ENCODE measurements around the gene FMNL3.
"Not testable (repeated sequence)": the region's sequence is repeated elsewhere in the genome, so short reads cannot be mapped to it uniquely, and the experiment has no call there.

The FMNL3 gene

GRCh38 chr12:49707128-49707811, at the start of gene FMNL3:
Gene FMNL3, minus strand, starts transcription at chr12:49707405. Its CDS starts 225 bp downstream, at chr12:49707180.
- peak; percentile 93 for DNase-seq (ENCODE audit: low spot score)

- no peak for DNase-seq (ENCODE audit: low spot score)
Observed at GRCh38 chr12:49750996-49751393, 43.8 kb upstream of the FMNL3 start.

GRCh38 chr12:49750027-49750995, 43.1 kb upstream of the FMNL3 start:
- no peak for DNase-seq (ENCODE audit: low spot score)

- no peak for DNase-seq (ENCODE audit: low spot score)
Observed at GRCh38 chr12:49748800-49749199, 41.6 kb upstream of the FMNL3 start.

GRCh38 chr12:49748306-49748705, 41.1 kb upstream of the FMNL3 start:
- no peak for DNase-seq (ENCODE audit: low spot score)

GRCh38 chr12:49744363-49744885, 37.2 kb upstream of the FMNL3 start:
- DNase-seq (ENCODE audit: low spot score), result no peak

GRCh38 chr12:49741882-49742620, 34.8 kb upstream of the FMNL3 start:
- DNase-seq (ENCODE audit: low spot score), result peak; percentile 52

- DNase-seq (ENCODE audit: low spot score), result peak; percentile 100
Observed at GRCh38 chr12:49740930-49741881, 34.0 kb upstream of the FMNL3 start, which contains the start of gene TMBIM6. Gene TMBIM6, plus strand, starts transcription at chr12:49741557. Its CDS starts 10,937 bp downstream, at chr12:49752494.

- not testable (repeated sequence) for DNase-seq (ENCODE audit: low spot score)
Observed at GRCh38 chr12:49740277-49740676, 33.1 kb upstream of the FMNL3 start.

GRCh38 chr12:49738721-49739120, 31.5 kb upstream of the FMNL3 start:
- not testable (repeated sequence) for DNase-seq (ENCODE audit: low spot score)

- not testable (repeated sequence) for DNase-seq (ENCODE audit: low spot score)
Observed at GRCh38 chr12:49734900-49735299, 27.7 kb upstream of the FMNL3 start.

GRCh38 chr12:49733219-49734017, 26.2 kb upstream of the FMNL3 start:
- peak; percentile 18 for DNase-seq (ENCODE audit: low spot score)

- DNase-seq (ENCODE audit: low spot score), result no peak
Observed at GRCh38 chr12:49730568-49731101, 23.4 kb upstream of the FMNL3 start.

- no peak for DNase-seq (ENCODE audit: low spot score)
Observed at GRCh38 chr12:49730050-49730449, 22.8 kb upstream of the FMNL3 start.

- DNase-seq (ENCODE audit: low spot score), result no peak
Observed at GRCh38 chr12:49728446-49728845, 21.2 kb upstream of the FMNL3 start.

- DNase-seq (ENCODE audit: low spot score), result not testable (repeated sequence)
Observed at GRCh38 chr12:49721355-49721754, 14.2 kb upstream of the FMNL3 start.

- DNase-seq (ENCODE audit: low spot score), result no peak
Observed at GRCh38 chr12:49720214-49720613, 13.0 kb upstream of the FMNL3 start.

- not testable (repeated sequence) for DNase-seq (ENCODE audit: low spot score)
Observed at GRCh38 chr12:49717800-49718199, 10.6 kb upstream of the FMNL3 start.

GRCh38 chr12:49716553-49716952, 9.3 kb upstream of the FMNL3 start:
- no peak for DNase-seq (ENCODE audit: low spot score)

GRCh38 chr12:49713952-49714351, 6.7 kb upstream of the FMNL3 start:
- not testable (repeated sequence) for DNase-seq (ENCODE audit: low spot score)
